Measurements from ENCODE around the gene TFR2. TPM values are rescaled to one million over a fixed set of nuclear protein-coding genes. Genes with fewer than 3 reads are reported as not detected.

The TFR2 gene
- total and polyA plus RNA-seq, 2 of the 13 experiments (the other 11 are each of a cell fraction or from before 2014, with no cell fraction given) = 36.9 to 64.2 TPM

DNA sequence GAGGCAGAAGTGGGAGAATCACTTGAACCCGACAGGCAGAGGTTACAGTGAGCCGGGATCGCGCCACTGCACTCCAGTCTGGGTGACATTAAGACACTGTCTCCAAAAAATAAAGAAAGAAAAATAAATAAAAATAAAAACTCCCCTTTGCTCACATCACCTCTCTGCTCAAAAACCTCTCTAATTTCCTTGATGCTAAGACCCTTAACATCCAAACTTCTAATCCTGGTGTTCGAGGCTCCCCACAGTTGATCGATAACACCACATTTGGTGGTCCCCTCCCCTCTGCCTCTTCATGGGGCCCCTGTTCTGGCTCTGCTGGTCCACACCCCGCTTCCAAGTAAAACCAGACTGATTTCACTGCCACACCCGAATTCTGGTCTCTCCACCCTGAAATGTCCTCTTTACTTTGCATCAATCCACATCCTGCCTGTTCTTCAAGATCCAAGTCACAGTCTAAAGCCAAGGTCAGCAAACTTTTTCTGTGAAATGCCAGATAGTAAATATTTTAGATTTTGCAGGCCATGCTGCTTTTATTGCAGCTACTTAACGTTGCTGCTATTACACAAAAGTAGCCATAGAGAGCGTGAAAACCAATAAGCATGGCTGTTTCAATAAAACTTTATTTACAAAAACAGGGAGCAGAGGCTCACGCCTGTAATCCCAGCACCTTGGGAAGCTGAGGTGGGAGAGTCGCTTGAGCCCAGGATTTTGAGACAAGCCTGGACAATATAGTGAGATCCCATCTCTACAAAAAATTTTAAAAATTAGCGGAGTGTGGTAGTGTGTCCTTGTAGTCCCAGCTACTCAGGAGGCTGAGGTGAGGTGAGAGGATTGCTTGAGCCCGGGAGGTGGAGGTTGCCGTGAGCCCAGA lies 17.2 kb downstream of the TFR2 start (continued):
- TF ChIP-seq BCLAF1 (IDR thresholded peaks at IDR 0.05) = no peak
- TF ChIP-seq ATF1 (CRISPR knock-in tag; IDR thresholded peaks at IDR 0.05) = no peak
- TF ChIP-seq, protein P1, sequence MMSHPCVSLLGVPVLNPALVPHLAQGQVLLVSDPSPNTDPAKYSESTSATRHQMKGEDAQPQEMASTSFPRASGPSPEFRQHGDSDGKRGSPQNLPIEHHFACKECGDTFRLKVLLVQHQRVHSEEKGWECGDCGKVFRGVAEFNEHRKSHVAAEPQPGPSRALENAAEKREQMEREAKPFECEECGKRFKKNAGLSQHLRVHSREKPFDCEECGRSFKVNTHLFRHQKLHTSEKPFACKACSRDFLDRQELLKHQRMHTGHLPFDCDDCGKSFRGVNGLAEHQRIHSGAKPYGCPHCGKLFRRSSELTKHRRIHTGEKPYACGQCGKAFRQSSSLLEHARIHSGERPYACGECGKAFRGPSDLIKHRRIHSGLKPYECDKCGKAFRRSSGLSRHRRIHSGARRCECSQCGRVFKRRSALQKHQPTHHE (CRISPR knock-in tag; IDR thresholded peaks at IDR 0.05; ENCODE audit: borderline replicate concordance) = no peak

DNA sequence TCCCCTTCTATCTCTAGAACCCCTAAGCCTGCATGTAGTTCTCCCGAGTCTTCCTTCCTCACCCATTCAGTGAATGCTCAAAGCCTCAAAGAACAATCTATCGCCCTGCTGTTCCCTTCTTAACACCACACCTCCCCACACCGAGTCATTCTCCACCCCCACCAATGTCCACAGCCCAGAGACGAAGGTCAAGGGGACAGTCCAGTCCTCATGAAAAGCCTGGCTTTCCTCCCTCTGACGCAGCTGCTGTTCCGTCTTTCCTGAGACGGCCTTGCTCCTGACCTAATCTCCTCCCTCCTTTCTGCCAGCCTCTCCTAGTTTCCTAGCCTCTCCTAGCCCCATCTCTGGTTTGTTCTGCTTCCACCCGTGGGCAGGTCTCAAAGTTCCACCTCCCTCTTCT lies 19.8 kb downstream of the TFR2 start:
- intact Hi-C loops (cut with micrococcal nuclease; ENCODE audit: unreplicated experiment) (no loop called here), in situ Hi-C loops (cut with HindIII; ENCODE audit: extremely low pct_ligation_motif_present, low pct_unique_long_range_greater_than_20kb) (no loop called here)
- H3K4me2 ChIP-seq (ENCODE audit: low read depth, low read length) = peak overlapping the region; percentile 37
- no peaks in the 10 kb centered on the region for H4K20me1 ChIP-seq (ENCODE audit: insufficient read depth, low read length)
- WGBS (ENCODE audit: low lambda C conversion rate) = 8% methylated on average over 8 of the region's 8 CpGs
- H3K79me2 ChIP-seq (ENCODE audit: insufficient read depth, low read length) = no peaks in the 10 kb centered on the region
- H3K9me3 ChIP-seq (ENCODE audit: low read length) = no peaks in the 10 kb centered on the region
- FAIRE-seq = peak; percentile 56
- no TSS peak for BruUV-seq (replicated peaks)
- H3K27ac ChIP-seq (ENCODE audit: extremely low read length, insufficient read depth, low read length) = peak overlapping the region; percentile 50
- H3K4me1 ChIP-seq (ENCODE audit: insufficient read depth, low read length) = peaks cover 21% of the 10 kb centered on the region
- no peak overlapping the region for H2AFZ ChIP-seq (ENCODE audit: low read length)
- CTCF ChIA-PET (ENCODE audit: low intra/inter-chr PET ratio, low total read pairs) = no interaction called here
- no peak overlapping the region for H3K9ac ChIP-seq (ENCODE audit: insufficient read depth, low read depth, low read length)
- peaks cover 0 to 4% of the 10 kb centered on the region in 2 experiments; a peak in 2 of 5 replicates for H3K36me3 ChIP-seq (replicated peaks in 1 of 2; ENCODE audit: control insufficient read depth in 1 of 2, insufficient read depth in 2 of 2, low read length in 2 of 2)
- DNase-seq (ENCODE audit: low spot score) = peak; percentile 41
- POLR2A ChIA-PET = interaction anchor here (1.0 to 2.7 kb wide), 9 partner anchors 9 to 84 kb away, joined by 3 to 20 read pairs (median 4); partner anchors contain the start of genes FBXO24, LRCH4, MOSPD3 and POP7
- ATAC-seq = peak; percentile 82
- no peak overlapping the region for H3K4me3 ChIP-seq (replicated peaks in 1 of 3; ENCODE audit: insufficient read depth in 1 of 3, low read depth in 2 of 3, low read length in 3 of 3)
- H3K27me3 ChIP-seq (ENCODE audit: control insufficient read depth in 1 of 2, insufficient read depth in 2 of 2, low read length in 2 of 2) = no peaks in the 10 kb centered on the region
- TF ChIP-seq HNF4G (IDR thresholded peaks at IDR 0.05; ENCODE audit: borderline replicate concordance, low read depth, low read length) (no peak), HNF4G (CRISPR knock-in tag; IDR thresholded peaks at IDR 0.05; ENCODE audit: borderline replicate concordance, low read depth) (no peak), ZNF441 (CRISPR knock-in tag; IDR thresholded peaks at IDR 0.05; ENCODE audit: borderline replicate concordance) (no peak), UBTF (CRISPR knock-in tag; IDR thresholded peaks at IDR 0.05) (0 out of 2 replicates have a peak, but pooled peaks have one; percentile 30), HMGA1 (CRISPR knock-in tag; conservative IDR thresholded peaks at IDR 0.05) (no peak)
- TF ChIP-seq, protein P2, sequence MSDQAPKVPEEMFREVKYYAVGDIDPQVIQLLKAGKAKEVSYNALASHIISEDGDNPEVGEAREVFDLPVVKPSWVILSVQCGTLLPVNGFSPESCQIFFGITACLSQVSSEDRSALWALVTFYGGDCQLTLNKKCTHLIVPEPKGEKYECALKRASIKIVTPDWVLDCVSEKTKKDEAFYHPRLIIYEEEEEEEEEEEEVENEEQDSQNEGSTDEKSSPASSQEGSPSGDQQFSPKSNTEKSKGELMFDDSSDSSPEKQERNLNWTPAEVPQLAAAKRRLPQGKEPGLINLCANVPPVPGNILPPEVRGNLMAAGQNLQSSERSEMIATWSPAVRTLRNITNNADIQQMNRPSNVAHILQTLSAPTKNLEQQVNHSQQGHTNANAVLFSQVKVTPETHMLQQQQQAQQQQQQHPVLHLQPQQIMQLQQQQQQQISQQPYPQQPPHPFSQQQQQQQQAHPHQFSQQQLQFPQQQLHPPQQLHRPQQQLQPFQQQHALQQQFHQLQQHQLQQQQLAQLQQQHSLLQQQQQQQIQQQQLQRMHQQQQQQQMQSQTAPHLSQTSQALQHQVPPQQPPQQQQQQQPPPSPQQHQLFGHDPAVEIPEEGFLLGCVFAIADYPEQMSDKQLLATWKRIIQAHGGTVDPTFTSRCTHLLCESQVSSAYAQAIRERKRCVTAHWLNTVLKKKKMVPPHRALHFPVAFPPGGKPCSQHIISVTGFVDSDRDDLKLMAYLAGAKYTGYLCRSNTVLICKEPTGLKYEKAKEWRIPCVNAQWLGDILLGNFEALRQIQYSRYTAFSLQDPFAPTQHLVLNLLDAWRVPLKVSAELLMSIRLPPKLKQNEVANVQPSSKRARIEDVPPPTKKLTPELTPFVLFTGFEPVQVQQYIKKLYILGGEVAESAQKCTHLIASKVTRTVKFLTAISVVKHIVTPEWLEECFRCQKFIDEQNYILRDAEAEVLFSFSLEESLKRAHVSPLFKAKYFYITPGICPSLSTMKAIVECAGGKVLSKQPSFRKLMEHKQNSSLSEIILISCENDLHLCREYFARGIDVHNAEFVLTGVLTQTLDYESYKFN (CRISPR knock-in tag; conservative IDR thresholded peaks at IDR 0.05) = 0 out of 2 replicates have a peak, but pooled peaks have one; percentile 34
